HUES6 (cell line): ENCODE results near the gene BCL2L13.
"Not testable (repeated sequence)": the region's sequence is repeated elsewhere in the genome, so short reads cannot be mapped to it uniquely, and the experiment has no call there.

ENCODE experiments used
- H3K27ac ChIP-seq: 2 replicates; pipeline ENCODE4 v1.7.0; 2013; ENCODE audit warnings: low read depth, mild to moderate bottlenecking, low read length, inconsistent platforms
- H3K27me3 ChIP-seq: 2 replicates; pipeline ENCODE4 v1.6.1; 2013; ENCODE audit warnings: low read length; ENCODE audit not compliant: control insufficient read depth, insufficient read depth
- H3K36me3 ChIP-seq: 2 replicates; pipeline ENCODE4 v1.6.1; 2013; ENCODE audit warnings: low read length; ENCODE audit not compliant: control insufficient read depth, insufficient read depth
- H3K4me1 ChIP-seq: 2 replicates; pipeline ENCODE4 v1.6.1; 2013; ENCODE audit warnings: low read length; ENCODE audit not compliant: control insufficient read depth, insufficient read depth
- H3K4me3 ChIP-seq: 2 replicates; pipeline ENCODE4 v1.5.1; 2013; ENCODE audit warnings: low read depth, low read length
- H3K9ac ChIP-seq: one replicate; pipeline ENCODE4 v1.6.1; 2013; ENCODE audit warnings: mild to moderate bottlenecking, low read length
- H3K9me3 ChIP-seq: 2 replicates; pipeline ENCODE4 v1.6.1; 2013; ENCODE audit warnings: low read depth, low read length; ENCODE audit not compliant: control insufficient read depth, insufficient read depth

The BCL2L13 gene

GRCh38 chr22:17636850-17637249 lies 1.7 kb upstream of the BCL2L13 start:
- H3K4me1 ChIP-seq = peaks cover 15% of the 10 kb centered on the region; the same call in 1 of the 2 replicates
- not testable (repeated sequence) for H3K36me3 ChIP-seq, H3K4me3 ChIP-seq, H3K27me3 ChIP-seq, H3K9ac ChIP-seq, H3K27ac ChIP-seq, H3K9me3 ChIP-seq

GRCh38 chr22:17637490-17638181 lies 921 bp upstream of the BCL2L13 start:
- peak overlapping the region; percentile 93; the same call in 1 of the 2 replicates for H3K27ac ChIP-seq
- peak overlapping the region; percentile 81 for H3K4me3 ChIP-seq
- peaks cover 6% of the 10 kb centered on the region; the same call in 1 of the 2 replicates for H3K36me3 ChIP-seq
- H3K4me1 ChIP-seq = peaks cover 15% of the 10 kb centered on the region; the same call in 1 of the 2 replicates
- H3K27me3 ChIP-seq = no peaks in the 10 kb centered on the region
- peak overlapping the region; percentile 95 for H3K9ac ChIP-seq
- H3K9me3 ChIP-seq = 0 out of 2 replicates have a peak, but pooled peaks cover 3% of the 10 kb centered on the region

- Histone ChIP-seq H3K27ac (peak overlapping the region; percentile 93; the same call in 1 of the 2 replicates), H3K27me3 (no peaks in the 10 kb centered on the region), H3K4me1 (peaks cover 12% of the 10 kb centered on the region; the same call in 1 of the 2 replicates), H3K9me3 (0 out of 2 replicates have a peak, but pooled peaks cover 3% of the 10 kb centered on the region), H3K9ac (peak overlapping the region; percentile 95), H3K36me3 (peaks cover 6% of the 10 kb centered on the region; the same call in 1 of the 2 replicates), H3K4me3 (peak overlapping the region; percentile 81)
Observed at GRCh38 chr22:17638182-17638431, 450 bp upstream of the BCL2L13 start.

GRCh38 chr22:17639247-17639741 lies 737 bp downstream of the BCL2L13 start:
- Histone ChIP-seq H3K9ac (peak overlapping the region; percentile 95), H3K27me3 (no peaks in the 10 kb centered on the region), H3K4me1 (0 out of 2 replicates have a peak, but pooled peaks cover 5% of the 10 kb centered on the region), H3K36me3 (peaks cover 6% of the 10 kb centered on the region; the same call in 1 of the 2 replicates), H3K27ac (peak overlapping the region; percentile 93), H3K4me3 (peak overlapping the region; percentile 81), H3K9me3 (0 out of 2 replicates have a peak, but pooled peaks cover 3% of the 10 kb centered on the region)

GRCh38 chr22:17641269-17641668 lies 2.7 kb downstream of the BCL2L13 start:
- H3K4me1 ChIP-seq = 0 out of 2 replicates have a peak, but pooled peaks cover 5% of the 10 kb centered on the region
- H3K27me3 ChIP-seq = no peaks in the 10 kb centered on the region
- peaks cover 6% of the 10 kb centered on the region; the same call in 1 of the 2 replicates for H3K36me3 ChIP-seq
- H3K9ac ChIP-seq = no peak overlapping the region
- no peak overlapping the region for H3K27ac ChIP-seq
- 0 out of 2 replicates have a peak, but pooled peaks cover 3% of the 10 kb centered on the region for H3K9me3 ChIP-seq
- no peak overlapping the region for H3K4me3 ChIP-seq

DNA sequence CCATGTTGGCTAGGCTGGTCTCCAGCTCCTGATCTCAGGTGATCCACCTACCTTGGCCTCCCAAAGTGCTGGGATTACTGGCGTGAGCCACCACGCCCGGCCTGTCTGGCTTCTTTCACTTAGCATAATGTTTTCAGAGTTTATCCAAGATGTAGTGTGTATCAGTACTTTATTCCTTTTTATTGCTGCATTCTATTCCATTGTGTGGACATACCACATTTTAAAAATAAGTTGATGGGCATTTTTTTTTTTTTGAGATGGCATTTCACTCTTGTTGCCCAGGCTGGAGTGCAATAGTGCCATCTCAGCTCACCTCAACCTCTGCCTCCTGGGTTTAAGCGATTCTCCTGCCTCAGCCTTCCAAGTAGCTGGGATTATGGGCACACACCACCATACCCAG lies 3.8 kb downstream of the BCL2L13 start:
- H3K4me3 ChIP-seq, H3K27me3 ChIP-seq, H3K4me1 ChIP-seq, H3K9me3 ChIP-seq, H3K9ac ChIP-seq, H3K36me3 ChIP-seq, H3K27ac ChIP-seq: not testable (repeated sequence)

- Histone ChIP-seq H3K36me3 (no peaks in the 10 kb centered on the region), H3K27me3 (no peaks in the 10 kb centered on the region), H3K4me3 (no peak overlapping the region), H3K9ac (no peak overlapping the region), H3K4me1 (no peaks in the 10 kb centered on the region), H3K27ac (no peak overlapping the region), H3K9me3 (no peaks in the 10 kb centered on the region)
Observed at GRCh38 chr22:17647452-17647851, 8.9 kb downstream of the BCL2L13 start.

- no peak overlapping the region for H3K9ac ChIP-seq
- no peaks in the 10 kb centered on the region for H3K27me3 ChIP-seq
- no peaks in the 10 kb centered on the region for H3K36me3 ChIP-seq
- no peaks in the 10 kb centered on the region for H3K4me1 ChIP-seq
- no peak overlapping the region for H3K27ac ChIP-seq
- H3K4me3 ChIP-seq = no peak overlapping the region
- no peaks in the 10 kb centered on the region for H3K9me3 ChIP-seq
Observed at GRCh38 chr22:17647991-17648390, 9.4 kb downstream of the BCL2L13 start.

- Histone ChIP-seq H3K4me1 (no peaks in the 10 kb centered on the region), H3K36me3 (no peaks in the 10 kb centered on the region; the same call in 1 of the 2 replicates), H3K27me3 (no peaks in the 10 kb centered on the region), H3K27ac (no peak overlapping the region), H3K9ac (no peak overlapping the region), H3K4me3 (no peak overlapping the region), H3K9me3 (no peaks in the 10 kb centered on the region)
Observed at GRCh38 chr22:17648569-17648968, 10.0 kb downstream of the BCL2L13 start.

DNA sequence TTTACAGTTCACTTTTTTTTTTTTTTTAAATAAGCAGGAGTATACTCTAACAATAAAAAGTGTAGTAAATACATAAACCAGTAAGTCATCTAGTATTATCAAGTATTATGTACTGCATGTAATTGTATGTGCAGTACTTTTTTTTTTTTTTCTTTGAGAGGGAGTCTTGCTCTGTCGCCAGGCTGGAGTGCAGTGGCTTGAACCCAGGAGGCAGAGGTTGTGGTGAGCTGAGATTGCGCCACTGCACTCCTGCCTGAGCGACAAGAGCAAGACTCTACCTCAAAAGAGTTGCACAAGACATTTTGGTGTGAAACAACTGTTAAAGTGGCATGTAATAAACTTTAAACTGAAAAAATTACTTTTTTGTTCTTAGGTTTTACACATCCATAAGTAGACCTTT lies 16.7 kb downstream of the BCL2L13 start:
- Histone ChIP-seq H3K4me1 (no peaks in the 10 kb centered on the region), H3K9me3 (no peaks in the 10 kb centered on the region), H3K27me3 (no peaks in the 10 kb centered on the region), H3K36me3 (peaks cover 27% of the 10 kb centered on the region), H3K9ac (no peak overlapping the region), H3K4me3 (no peak overlapping the region), H3K27ac (no peak overlapping the region)

DNA sequence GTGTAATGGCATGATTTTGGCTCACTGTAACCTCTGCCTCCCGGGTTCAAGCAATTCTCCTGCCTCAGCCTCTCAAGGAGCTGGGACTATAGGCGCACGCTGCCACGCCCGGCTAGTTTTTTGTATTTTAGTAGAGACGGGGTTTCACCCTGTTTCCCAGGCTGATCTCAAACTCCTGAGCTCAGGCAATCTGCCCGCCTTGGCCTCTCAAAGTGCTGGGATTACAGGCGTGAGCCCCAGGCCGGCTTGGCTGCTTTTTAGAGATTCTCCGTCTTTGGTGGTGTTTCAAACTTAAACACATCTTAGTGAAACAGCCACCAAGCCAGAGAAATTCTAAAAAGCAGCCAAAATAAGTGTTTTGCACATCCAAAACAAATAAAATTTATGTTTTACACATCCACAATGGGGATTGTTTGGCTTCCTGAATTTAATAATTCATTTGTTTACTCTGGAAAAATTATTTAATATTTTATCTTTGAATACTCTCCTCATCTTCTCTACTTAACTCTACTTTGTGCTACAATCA lies 18.4 kb downstream of the BCL2L13 start:
- H3K4me1 ChIP-seq = no peaks in the 10 kb centered on the region
- no peaks in the 10 kb centered on the region for H3K9me3 ChIP-seq
- H3K4me3 ChIP-seq = no peak overlapping the region
- H3K27me3 ChIP-seq = no peaks in the 10 kb centered on the region
- H3K9ac ChIP-seq = no peak overlapping the region
- no peak overlapping the region for H3K27ac ChIP-seq
- H3K36me3 ChIP-seq = peaks cover 29% of the 10 kb centered on the region
